Neural cell (in vitro differentiated cells): ENCODE measurements around the gene C11orf68.

ENCODE experiments used
- MXI1 ChIP-seq: fragments of 450-650 bp; conservative IDR thresholded peaks from 2 replicates; pipeline ENCODE4 v1.6.1; 2014; ENCODE audit warnings: antibody characterized with exemption, mild to moderate bottlenecking; ENCODE audit not compliant: poor library complexity, severe bottlenecking
- POLR2AphosphoS5 ChIP-seq: IDR thresholded peaks from 2 replicates; pipeline ENCODE4 v1.6.1; 2012
- TF ChIP-seq, protein P1 (sequence below): fragments of 450-650 bp; IDR thresholded peaks from 2 replicates; pipeline ENCODE4 v1.5.1; 2014; ENCODE audit warnings: antibody characterized with exemption, mild to moderate bottlenecking, moderate library complexity; ENCODE audit not compliant: poor library complexity, severe bottlenecking
- TF ChIP-seq, protein P2 (sequence below): IDR thresholded peaks from 2 replicates; pipeline ENCODE4 v1.6.1; 2012; ENCODE audit warnings: borderline replicate concordance

DNA sequence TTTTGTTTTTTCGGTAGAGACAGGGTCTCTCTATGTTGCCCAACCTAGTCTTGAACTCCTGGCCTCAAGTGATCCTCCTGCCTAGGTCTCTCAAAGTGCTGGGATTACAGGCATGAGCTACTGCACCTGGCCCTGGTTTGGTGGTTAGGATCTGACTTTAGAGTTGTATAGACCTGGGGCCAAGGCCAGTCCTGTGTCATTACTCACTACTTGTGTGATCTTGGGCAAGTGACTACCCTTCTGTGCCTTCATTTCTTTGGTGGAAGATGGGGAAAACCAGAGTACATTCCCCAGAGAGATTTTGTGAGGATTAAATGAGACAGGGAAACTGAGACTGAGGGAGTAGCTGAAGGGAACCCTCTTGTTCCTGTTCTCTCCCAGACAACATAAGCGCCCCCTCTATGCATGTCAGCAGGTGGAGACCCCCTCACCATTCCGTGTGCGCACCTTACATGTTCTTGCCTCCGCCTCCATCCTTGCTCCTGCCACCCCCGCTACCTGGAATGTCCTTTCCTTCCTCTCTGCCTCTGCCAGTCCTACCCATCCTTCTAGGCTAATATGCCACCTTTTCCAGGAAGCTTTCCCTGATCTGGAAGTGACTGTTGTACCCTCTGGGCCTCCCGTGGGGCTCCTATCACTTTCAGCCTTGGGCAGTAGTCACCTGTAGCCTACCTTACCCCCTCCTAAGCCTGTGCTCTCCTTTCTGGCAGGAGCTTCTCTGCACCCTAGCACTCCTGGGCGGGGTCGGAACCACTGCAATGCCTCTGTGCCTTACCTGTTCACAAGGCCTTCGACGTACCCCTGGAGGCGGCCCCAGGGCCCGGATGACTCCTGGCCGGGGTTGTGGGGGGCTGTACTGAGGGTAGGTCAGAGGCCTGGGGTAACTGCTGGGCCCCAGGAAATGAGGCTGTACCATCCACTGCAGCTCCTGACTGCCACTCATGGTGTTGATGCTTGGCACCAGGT is 22.5 kb downstream of the C11orf68 start:
- TF ChIP-seq, protein P1, sequence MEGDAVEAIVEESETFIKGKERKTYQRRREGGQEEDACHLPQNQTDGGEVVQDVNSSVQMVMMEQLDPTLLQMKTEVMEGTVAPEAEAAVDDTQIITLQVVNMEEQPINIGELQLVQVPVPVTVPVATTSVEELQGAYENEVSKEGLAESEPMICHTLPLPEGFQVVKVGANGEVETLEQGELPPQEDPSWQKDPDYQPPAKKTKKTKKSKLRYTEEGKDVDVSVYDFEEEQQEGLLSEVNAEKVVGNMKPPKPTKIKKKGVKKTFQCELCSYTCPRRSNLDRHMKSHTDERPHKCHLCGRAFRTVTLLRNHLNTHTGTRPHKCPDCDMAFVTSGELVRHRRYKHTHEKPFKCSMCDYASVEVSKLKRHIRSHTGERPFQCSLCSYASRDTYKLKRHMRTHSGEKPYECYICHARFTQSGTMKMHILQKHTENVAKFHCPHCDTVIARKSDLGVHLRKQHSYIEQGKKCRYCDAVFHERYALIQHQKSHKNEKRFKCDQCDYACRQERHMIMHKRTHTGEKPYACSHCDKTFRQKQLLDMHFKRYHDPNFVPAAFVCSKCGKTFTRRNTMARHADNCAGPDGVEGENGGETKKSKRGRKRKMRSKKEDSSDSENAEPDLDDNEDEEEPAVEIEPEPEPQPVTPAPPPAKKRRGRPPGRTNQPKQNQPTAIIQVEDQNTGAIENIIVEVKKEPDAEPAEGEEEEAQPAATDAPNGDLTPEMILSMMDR: no peak
- TF ChIP-seq POLR2AphosphoS5 (no peak), MXI1 (no peak)
- TF ChIP-seq, protein P2, sequence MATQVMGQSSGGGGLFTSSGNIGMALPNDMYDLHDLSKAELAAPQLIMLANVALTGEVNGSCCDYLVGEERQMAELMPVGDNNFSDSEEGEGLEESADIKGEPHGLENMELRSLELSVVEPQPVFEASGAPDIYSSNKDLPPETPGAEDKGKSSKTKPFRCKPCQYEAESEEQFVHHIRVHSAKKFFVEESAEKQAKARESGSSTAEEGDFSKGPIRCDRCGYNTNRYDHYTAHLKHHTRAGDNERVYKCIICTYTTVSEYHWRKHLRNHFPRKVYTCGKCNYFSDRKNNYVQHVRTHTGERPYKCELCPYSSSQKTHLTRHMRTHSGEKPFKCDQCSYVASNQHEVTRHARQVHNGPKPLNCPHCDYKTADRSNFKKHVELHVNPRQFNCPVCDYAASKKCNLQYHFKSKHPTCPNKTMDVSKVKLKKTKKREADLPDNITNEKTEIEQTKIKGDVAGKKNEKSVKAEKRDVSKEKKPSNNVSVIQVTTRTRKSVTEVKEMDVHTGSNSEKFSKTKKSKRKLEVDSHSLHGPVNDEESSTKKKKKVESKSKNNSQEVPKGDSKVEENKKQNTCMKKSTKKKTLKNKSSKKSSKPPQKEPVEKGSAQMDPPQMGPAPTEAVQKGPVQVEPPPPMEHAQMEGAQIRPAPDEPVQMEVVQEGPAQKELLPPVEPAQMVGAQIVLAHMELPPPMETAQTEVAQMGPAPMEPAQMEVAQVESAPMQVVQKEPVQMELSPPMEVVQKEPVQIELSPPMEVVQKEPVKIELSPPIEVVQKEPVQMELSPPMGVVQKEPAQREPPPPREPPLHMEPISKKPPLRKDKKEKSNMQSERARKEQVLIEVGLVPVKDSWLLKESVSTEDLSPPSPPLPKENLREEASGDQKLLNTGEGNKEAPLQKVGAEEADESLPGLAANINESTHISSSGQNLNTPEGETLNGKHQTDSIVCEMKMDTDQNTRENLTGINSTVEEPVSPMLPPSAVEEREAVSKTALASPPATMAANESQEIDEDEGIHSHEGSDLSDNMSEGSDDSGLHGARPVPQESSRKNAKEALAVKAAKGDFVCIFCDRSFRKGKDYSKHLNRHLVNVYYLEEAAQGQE: no peak
